ENCODE data around the gene FILIP1.

FILIP1 gene

DNA sequence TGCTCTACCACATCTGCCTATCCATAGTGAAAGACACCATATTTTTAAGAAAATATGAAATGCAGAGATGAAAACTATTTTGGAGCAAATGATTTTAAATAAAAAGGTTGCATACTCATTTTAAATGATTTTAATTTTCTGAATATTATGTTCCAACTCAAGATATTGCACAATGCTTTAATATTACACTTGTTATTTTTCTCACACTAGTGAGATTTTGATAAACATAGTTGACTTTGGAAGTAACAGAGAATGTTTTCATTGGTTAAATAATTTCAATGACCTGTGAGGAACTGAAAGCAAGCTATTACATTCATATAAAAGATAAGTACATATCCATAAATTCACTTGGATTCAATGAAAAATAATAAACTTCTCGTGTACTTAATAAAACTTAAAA lies 201.9 kb downstream of the FILIP1 start:
- no peak for DNase-seq (ENCODE audit: low spot score)

DNA sequence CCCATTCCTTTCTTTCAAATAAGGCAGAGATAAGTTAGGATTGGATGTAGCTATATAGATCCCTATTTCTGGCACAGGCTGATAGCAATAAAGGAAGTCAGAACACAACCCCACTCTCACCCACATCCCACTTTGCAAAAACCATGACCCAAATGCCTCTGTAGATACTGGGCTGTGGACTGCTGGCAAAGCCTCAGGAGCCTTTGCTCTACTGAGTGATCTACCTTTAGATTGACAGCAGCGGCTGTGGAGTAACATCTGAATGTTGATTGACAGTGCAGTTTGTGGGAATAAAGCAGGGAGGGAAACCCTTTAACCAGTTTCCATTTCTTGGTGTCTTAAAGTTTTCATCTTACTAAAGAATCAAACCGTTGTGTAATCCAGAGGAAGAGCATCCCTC lies 202.3 kb downstream of the FILIP1 start:
- DNase-seq (ENCODE audit: low spot score): peak; percentile 23

DNA sequence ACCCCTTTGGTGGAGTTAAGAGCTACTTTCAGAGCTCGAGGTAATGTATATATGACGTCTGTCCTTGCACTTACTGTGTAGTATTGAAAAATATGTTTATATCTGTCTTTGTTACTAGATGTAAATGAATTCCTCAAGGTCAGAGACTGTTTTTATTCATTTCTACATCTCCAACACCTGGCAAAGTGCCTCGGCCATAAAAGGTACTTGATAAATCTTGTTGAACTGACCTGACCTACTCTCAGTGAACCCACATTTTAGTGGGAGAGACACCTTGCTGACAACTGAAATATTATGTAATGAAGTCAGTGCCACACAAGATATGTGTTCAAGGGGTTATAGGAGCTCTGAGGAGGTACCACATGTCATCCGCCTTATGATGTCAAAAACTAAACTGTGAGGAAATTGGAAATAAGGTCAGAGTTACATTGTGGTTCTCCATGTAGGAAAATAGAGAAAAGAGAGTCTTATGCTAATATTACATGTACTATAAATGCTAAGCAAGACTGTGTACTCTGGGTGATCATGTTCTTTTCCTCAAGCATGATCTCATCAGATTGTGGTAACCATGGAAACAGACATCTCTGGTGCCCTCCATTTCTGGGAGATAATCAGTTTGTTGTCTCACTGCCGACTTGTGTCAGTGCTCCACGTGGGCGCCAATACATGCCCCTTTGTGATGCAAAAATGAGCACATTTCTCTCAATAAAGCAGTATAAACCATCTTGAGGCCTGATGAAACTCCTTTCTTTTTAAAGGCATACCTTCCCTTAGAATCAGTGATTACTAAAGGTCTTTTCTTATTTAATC lies 203.3 kb downstream of the FILIP1 start:
- DNase-seq (ENCODE audit: low spot score): peak; percentile 91

DNA sequence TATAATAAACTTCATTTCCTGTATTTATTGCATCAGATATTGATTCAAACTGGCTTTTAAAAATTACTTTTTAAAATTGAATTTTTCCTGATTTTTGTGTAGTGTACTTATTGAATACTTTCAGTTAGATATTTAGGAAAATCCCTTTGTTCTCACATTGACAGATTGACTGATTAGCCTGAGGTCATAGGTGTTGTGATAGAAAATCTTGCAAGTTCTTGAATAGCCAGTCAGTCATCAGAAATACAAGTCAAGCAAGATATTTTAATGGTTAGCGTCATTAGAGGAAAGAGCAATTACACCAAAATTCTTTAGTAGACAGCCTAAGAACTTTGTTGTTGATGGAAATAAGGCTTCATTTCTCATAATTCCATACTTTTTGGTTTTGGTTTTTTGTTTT lies 205.6 kb downstream of the FILIP1 start:
- DNase-seq (ENCODE audit: low spot score): no peak

DNA sequence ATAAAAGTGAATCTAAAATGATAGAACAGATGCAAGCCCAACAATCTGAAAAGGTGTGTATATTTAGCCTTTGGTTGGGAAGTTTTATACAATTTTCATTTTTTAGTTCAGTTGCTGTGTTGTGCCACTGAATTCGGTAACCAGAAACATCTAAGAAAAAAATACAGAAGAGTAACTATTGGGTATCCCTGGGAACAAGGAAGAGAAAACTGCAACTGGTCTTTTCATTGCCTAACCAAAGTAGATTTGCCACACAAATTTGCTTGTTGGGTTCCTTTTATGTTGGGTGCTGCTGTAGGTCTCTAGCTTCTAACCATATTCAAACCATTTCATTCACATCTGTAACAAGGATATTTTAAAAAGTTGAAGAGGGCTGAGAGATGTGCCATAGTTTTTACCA lies 206.2 kb downstream of the FILIP1 start:
- no peak for DNase-seq (ENCODE audit: low spot score)

DNA sequence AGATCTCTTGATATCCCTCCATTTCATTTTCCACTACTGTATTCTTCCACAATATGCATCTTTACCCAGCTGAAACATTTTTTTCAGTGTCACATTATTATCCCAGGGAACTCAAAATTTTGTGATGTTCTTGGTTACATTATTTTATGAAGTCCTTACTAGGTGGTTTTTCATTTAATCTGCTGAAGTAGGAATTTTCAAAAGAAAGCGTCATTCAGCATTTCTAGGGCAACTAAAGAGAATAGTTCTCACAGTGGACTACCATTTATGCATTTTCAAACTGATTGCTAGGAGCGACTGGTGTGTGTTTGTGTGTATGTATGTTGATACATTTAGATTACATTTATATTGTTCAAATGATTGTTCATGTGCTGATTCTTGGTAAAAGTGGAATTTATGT lies 206.6 kb downstream of the FILIP1 start:
- no peak for DNase-seq (ENCODE audit: low spot score)

DNA sequence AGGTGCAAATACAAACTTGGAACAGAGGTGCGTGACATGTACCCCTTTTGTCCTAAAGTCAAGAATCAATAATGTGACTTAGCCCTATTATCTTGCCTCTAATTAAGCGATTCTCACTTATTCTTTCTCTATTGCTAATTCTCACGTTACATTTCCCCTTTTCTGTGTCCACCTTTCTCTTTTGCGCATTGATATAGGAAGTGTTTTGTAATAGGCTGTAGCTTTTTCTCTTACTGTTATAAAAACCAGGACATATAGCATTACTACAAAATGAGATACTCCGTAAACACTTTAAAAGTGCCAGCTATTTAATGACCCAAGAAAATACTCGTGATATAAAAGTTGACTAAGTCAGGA lies 208.3 kb downstream of the FILIP1 start:
- DNase-seq (ENCODE audit: low spot score): no peak

DNA sequence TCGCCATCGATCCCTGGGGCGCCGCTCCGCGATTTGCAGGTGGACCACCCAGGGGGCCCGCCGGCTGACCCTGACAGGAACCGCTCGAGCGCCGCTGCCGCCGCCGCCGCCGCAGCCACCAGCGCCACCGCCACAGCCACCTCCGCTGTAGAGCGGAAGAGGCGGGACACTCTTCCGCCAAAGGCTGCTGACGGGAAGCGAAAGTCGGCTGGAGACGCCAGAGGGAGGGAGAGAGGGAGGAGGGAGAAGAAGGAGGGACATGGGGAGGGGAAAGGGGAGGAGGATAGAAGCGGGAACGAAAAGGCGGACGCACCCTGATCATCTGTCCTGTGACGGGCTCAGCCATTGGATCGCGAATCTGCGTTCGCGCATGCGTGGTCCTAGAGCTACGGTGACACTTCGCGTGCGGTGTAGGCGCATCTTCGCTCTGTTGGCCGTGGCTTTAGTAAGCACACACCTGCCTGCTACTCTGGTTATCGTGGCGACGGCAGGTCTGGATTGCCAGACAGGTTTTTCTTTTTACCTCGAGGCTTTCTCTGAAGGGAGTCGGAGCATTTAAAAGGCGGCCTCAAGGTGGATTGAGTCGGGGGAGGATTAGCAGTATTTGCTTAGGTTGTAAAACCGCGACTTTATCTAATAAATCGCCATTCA lies 208.8 kb downstream of the FILIP1 start, which contains the start of gene TMEM30A:
TSS of gene TMEM30A (minus strand) at position 161 of the 651 bp plus-strand sequence. CDS start at position 7, 154 bp downstream.
- DNase-seq (ENCODE audit: low spot score): peak; percentile 99

DNA sequence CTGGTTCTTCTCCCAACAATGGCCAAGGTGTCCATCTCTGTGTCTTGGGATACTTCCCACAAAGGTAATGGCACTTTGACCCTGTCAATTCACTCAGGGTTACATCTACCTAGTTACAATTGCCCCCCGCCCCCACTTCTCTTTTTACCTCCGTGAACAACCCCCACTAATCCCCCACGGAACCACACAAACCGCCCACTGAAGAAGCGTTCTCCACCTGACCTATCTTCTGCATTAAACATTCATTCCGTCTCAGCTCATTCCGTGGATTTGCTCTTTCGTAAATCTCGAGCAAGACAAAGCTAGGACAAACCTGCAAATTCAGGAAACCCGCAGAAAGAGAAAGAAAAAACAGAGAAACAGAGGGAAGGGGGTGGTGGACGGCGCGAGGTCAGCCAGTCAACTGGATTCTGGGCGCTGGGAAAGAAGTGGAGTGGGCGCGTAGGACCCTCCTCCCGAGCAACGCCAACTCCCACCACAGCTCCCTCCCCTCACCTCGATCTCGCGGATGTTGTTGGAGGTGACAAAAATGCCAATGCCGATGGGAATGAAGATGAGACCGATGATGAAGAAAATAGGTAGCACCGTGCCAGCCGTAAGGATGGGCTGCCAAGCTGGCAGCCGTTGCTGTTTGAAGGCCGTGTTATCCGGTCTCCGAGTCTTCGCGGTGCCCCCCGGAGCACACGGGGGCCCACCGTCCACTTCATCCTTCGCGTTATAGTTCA lies 209.5 kb downstream of the FILIP1 start:
- DNase-seq (ENCODE audit: low spot score): no peak

DNA sequence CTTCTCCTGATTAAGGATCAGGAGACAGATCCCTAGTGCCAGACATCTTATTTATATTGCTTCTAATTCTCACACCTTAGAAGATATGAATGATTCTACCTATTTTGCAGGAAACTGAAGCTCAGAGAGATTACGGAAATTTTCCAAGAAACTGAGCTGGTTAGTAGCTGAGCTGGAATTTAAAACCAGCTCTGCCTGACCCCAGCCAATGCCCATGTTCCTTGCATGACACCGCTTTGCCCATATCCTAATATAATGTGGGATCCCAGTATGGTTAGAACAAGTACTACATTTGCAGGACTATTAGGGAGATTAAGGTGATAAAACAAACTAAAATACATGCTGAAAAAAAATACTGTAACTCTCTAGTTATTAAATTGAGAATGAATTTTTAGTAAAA lies 210.9 kb downstream of the FILIP1 start:
- DNase-seq (ENCODE audit: low spot score): no peak

DNA sequence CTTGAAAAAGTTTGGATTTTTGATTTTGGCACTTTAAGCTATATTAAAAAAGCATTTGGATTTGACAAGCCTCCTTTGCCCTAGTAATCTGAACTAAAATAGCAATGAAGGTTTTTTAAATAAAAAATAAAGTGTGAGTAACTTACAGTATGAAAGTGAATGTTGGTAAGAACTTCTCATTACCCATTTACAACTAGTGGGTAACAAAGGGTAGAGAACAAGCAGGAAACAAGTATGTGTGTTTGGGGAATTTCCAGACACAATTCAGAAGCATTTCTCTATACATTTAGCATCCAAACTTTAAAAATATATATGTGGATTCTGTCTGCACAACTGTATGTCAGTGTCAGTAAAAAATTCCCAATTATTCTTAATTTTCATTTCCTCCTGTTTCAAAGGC lies 211.9 kb downstream of the FILIP1 start:
- no peak for DNase-seq (ENCODE audit: low spot score)

DNA sequence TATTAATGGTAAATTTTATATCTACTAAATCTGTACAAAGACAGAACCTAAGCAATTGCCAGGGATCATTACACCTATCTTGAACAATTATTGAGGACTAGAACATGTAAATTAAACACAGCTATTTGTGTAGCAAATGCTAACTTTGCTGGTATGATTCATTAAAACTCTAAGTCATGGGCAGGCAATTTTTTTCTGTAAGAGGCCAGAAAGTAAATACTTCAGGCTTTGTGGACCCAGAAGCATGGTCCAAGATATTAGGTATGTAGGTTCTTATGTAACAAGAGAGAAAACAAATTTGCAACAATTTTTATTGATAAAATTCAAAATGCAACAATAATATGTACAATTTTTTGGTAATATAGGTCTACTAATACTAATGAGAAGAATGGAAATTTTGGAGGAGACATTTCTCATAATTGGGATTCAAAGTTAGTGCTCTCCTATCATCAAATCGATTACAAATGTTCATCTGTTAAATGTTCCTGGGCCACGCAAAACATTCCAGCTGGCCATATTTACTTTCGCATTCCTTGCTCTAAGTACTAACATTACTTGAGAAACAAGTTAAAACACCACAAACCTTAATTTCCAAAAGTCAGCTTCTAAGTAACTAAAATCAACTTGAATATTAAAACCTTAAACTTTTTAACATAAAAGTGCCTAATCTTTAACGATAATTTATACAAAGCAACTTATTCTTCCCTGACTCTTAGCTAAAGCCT lies 213.3 kb downstream of the FILIP1 start:
- no peak for DNase-seq (ENCODE audit: low spot score)

DNA sequence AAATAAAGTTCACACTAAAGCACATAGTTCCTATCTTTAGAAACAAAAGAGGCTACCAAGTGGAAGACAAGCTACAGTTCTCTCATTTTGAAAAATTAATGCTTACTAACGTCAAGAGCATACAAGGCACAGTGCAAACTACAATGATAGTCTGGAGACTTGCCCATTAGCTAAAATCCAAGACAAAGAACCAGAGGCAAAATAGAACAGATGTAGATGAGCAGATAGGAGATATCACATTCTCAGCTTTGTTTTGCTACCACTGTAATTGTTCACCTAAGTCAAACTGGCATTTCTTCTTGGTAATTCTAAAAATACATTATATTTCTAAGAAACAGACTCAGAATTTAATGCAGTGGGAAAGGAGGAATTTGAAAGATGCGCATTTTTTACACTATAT lies 214.2 kb downstream of the FILIP1 start:
- no peak for DNase-seq (ENCODE audit: low spot score)

DNA sequence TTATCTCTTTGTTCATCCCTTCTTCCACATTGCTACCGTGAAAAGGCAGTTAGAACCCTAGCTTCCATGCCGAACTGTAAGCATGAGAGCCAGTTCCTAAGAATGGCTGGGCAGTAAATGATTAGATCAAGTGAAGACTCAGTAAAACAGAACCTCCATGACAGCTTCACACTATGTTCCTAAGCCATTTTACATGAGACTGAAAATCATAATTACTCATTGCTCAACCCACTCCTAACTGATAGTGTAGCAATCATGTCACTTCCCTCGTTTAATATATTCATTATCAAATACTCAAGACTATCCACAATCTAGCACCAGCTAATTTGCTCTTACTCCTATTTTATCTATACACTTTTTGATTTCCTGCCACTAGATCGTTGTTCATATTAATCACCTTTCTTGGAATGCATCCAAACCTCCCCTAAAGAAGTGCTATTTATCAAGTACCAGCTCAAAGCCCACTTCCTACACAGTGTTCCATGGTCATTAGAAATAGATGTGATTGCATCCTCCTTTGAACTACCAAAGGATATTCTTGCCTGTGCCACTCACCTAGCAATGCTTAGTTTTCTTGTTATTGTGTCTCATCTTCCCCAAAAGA lies 215.0 kb downstream of the FILIP1 start:
- no peak for DNase-seq (ENCODE audit: low spot score)

DNA sequence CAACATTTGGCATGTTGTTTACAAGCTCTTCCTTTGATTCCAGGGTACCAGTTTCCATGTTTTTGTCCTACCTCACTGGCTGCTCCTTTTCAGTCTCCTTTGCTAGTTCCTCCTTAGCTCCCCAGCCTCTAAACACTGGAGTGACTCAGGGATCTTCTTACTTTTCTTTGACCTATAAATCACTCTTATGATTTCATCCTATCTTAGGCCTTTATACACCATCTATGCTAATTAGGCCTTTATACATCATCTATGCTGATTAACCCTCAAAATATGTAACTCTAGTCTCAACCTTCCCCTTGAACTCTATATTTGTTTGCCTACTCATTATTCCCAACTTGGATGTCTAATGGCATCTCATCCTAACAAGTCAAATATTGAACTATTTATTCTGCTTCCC lies 218.5 kb downstream of the FILIP1 start:
- no peak for DNase-seq (ENCODE audit: low spot score)

DNA sequence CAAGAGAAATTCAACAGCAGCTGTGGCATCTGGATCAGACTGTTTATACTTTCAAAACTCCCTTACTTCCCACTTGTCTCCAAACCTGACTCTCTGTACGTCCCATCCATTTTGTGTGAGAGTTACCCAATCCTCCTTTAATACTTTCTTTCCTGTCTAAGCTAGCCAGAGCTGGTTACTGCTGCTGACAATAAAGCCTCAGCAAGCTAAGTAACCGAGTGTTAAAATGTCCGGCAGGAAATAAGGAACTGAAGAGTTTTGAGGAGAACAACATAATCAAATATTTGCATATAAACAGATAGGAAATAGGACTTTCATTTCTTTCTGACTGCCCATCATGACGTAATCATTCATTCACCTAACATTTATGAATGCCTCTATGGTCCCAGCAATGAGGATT lies 220.6 kb downstream of the FILIP1 start:
- DNase-seq (ENCODE audit: low spot score): no peak

DNA sequence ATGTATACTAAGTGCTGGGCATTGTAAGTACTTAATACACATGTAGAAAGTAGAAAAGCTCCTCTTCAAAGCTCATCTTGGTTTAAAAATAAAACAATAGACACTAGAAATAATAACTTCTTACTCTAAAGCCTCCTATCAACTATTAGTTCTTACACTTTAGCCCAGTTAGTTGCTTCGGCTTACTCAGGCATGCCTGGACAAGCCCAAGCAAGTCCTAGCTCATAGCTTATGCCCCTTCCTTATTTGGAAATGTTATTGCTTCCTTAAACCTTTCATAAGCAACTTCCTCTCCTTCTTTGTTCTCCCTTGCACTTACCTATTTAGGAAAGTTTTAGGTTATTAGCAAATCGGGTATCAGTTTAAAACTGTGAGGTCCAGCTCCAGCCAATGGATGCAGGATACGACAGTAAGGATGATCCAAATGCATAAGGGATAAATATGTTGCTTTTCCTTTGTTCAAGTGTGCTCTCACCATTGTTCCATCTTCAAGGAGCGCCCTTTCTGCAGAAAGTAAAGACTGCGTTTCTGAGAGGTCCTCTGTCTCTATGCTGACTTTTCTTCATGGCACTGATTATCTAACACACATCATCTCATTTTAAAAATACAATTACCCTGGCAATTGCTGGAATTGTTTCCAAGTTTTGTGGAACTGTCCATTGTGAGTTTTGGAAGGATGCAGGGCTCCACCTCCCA lies 221.3 kb downstream of the FILIP1 start:
- no peak for DNase-seq (ENCODE audit: low spot score)

DNA sequence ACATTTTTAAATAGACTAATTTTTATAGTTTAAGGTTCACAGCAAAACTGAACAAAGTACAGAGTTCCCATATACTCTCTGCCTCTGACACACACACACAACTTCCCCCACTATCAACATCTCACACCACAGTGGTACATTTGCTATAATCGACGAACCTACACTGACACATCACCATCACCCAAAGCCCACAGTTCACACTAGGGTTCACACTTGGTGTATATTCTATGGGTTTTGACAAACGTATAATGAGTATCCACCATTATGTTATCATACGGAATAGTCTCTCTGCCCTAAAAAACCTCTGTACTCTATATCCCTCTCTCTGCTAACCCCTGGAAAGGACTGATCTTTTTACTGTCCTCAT lies 224.6 kb downstream of the FILIP1 start:
- no peak for DNase-seq (ENCODE audit: low spot score)

DNA sequence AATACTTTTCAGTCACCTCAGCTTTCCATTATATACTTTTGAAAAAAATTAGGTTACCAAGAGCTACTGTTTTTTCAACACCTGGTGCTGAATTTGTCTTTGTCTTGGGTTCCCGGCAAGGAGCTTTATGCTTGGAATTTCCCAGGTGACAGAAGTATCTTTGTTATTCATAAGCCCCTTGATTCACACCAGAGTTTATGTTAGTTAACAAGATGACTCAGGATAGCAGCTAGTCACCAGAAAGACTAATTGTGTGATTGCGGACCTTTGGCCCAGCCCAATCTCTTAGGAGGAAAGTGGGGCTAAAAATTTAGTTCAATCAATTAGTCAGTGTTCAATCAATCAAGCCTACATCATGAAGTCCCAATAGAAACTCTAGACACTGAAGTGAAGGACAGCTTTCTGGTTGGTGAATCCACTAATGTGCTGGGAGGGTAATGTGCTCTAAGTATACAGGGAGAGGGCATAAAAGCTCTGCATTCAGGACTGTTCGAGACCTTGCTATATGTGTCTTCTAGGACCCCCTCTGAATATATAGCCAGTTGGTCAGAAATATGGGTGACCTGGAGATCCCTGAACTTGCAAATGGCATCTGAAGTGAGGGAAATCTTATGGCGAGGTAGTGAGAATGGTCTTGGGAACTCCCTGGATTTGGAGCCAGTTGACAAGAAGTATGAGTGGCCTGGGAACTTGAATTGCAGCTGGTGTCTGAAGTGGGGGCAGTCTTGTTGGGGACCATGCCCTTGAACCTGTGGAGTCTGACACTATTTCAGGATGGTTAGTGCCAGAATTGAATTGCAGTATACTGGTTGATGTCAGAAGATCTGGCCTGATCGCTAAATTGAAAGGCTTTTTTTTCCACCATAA lies 225.2 kb downstream of the FILIP1 start:
- DNase-seq (ENCODE audit: low spot score): no peak

DNA sequence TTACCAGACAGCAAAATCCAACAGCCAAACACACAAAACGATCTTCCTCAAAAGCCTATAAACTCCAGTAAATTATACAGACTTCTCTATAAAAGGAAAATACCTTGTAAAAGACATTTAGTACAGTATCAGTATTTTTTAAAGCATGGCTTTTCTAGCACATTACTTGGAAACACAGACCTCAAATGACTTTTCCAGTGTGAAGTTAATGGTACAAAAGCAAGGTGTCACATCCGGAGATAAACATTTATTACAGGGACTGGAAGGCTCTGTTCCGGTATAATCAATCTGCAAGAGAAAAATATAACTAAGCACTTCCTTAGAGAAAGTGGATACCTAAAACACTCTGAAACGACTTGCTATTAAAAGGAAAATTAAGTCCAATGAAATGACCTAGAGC lies 226.1 kb downstream of the FILIP1 start:
- no peak for DNase-seq (ENCODE audit: low spot score)
